Osteoblast (primary cell): ENCODE measurements around the gene XYLT1. TPM values are rescaled to one million over a fixed set of nuclear protein-coding genes. Genes with fewer than 3 reads are reported as not detected.

ENCODE experiments used
- DNase-seq: peaks from one replicate; pipeline ENCODE4 v3.0.0; 2011; ENCODE audit warnings: low spot score, mixed read lengths; ENCODE audit not compliant: insufficient read length; ENCODE audit errors: missing footprints
- H2AFZ ChIP-seq: 2 replicates; pipeline ENCODE4 v1.6.0; 2011; ENCODE audit warnings: mild to moderate bottlenecking, low read length
- H3K27ac ChIP-seq: 2 replicates; pipeline ENCODE4 v1.5.1; 2011; ENCODE audit warnings: mild to moderate bottlenecking, low read depth, low read length, moderate library complexity
- H3K27me3 ChIP-seq: 2 replicates; pipeline ENCODE4 v1.6.0; 2012; ENCODE audit warnings: mild to moderate bottlenecking, control low read depth, inconsistent platforms, low read length, moderate library complexity; ENCODE audit not compliant: insufficient read depth
- H3K36me3 ChIP-seq: 2 replicates; pipeline ENCODE4 v1.5.1; 2011; ENCODE audit warnings: mild to moderate bottlenecking, low read length, control low read depth, moderate library complexity; ENCODE audit not compliant: insufficient read depth
- H3K4me1 ChIP-seq: 2 replicates; pipeline ENCODE4 v1.5.1; 2011; ENCODE audit warnings: mild to moderate bottlenecking, low read length, control low read depth, moderate library complexity; ENCODE audit not compliant: insufficient read depth
- H3K4me2 ChIP-seq: 2 replicates; pipeline ENCODE4 v1.6.0; 2011; ENCODE audit warnings: mild to moderate bottlenecking, low read length; ENCODE audit not compliant: insufficient read depth
- H3K4me3 ChIP-seq: fragments of 200-600 bp; sonication (generic); 3 replicates; pipeline ENCODE4 v1.5.1; 2012; ENCODE audit warnings: mild to moderate bottlenecking, low read length, inconsistent platforms; ENCODE audit not compliant: insufficient read depth
- H3K79me2 ChIP-seq: 2 replicates; pipeline ENCODE4 v1.6.0; 2012; ENCODE audit warnings: mild to moderate bottlenecking, low read length, control low read depth, inconsistent platforms; ENCODE audit not compliant: insufficient read depth
- H3K9me3 ChIP-seq: 2 replicates; pipeline ENCODE4 v1.5.1; 2011; ENCODE audit warnings: low read depth, low read length, control low read depth
- H4K20me1 ChIP-seq: 2 replicates; pipeline ENCODE4 v1.6.0; 2012; ENCODE audit warnings: mild to moderate bottlenecking, low read length, control low read depth; ENCODE audit not compliant: insufficient read depth
- total RNA-seq: library from RNA; depleted of rRNA; stranded (reverse); fragments of >200 nt; gene quantifications from 2 replicates; pipeline ENCODE4 v1.2.3, GENCODE V29; 2012
- TF ChIP-seq, protein P1 (sequence below): IDR thresholded peaks from 2 replicates; pipeline ENCODE4 v1.5.1; 2011; ENCODE audit warnings: mild to moderate bottlenecking, low read depth, low read length, moderate library complexity; ENCODE audit errors: extremely low read depth

XYLT1 gene
- total RNA-seq, 1 donor: 43.4 TPM

DNA sequence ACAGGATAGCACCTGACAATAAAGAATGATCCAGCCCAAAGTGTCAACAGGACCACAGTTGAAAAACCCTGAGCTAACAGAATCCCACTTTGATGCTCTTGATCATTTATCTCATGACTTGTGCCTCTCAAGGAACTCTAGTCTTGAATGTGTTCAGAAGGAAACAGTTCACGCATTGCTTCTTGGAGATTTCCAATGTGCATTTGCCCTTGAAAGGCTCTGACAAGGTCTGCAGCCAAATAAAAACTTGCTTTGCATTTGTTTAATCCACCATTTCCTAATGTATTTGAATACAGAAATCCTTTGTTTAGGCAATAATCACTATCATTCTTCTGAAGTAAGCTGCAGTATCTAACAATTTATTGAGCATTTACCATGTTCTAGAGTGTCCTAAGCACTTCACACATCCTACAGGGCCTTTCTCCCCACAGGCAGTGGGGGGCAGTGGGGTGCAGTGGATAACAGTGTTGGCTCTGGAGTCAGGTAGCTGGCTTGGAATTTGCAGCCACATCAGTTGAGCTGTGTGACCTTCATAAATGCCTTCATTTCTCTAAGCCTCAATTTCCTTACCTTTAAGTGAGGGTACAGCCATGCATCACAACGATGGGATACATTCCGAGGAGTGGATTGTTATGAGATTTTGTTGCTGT is 239.7 kb downstream of the XYLT1 start:
- Histone ChIP-seq H3K4me3 (no peak overlapping the region), H3K9me3 (no peaks in the 10 kb centered on the region), H2AFZ (no peak overlapping the region), H3K4me2 (no peak overlapping the region), H3K36me3 (no peaks in the 10 kb centered on the region), H3K27ac (no peak overlapping the region), H4K20me1 (peaks cover 35% of the 10 kb centered on the region), H3K27me3 (no peaks in the 10 kb centered on the region), H3K4me1 (peaks cover 9% of the 10 kb centered on the region), H3K79me2 (peaks cover 5% of the 10 kb centered on the region)
- TF ChIP-seq, protein P1, sequence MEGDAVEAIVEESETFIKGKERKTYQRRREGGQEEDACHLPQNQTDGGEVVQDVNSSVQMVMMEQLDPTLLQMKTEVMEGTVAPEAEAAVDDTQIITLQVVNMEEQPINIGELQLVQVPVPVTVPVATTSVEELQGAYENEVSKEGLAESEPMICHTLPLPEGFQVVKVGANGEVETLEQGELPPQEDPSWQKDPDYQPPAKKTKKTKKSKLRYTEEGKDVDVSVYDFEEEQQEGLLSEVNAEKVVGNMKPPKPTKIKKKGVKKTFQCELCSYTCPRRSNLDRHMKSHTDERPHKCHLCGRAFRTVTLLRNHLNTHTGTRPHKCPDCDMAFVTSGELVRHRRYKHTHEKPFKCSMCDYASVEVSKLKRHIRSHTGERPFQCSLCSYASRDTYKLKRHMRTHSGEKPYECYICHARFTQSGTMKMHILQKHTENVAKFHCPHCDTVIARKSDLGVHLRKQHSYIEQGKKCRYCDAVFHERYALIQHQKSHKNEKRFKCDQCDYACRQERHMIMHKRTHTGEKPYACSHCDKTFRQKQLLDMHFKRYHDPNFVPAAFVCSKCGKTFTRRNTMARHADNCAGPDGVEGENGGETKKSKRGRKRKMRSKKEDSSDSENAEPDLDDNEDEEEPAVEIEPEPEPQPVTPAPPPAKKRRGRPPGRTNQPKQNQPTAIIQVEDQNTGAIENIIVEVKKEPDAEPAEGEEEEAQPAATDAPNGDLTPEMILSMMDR: no peak
- DNase-seq: no peak

GRCh38 chr16:17229766-17230165 is 241.0 kb downstream of the XYLT1 start:
- Histone ChIP-seq H4K20me1 (peaks cover 46% of the 10 kb centered on the region), H3K79me2 (peaks cover 5% of the 10 kb centered on the region), H3K4me1 (peaks cover 15% of the 10 kb centered on the region), H3K4me2 (no peak overlapping the region), H3K9me3 (no peaks in the 10 kb centered on the region), H3K4me3 (no peak overlapping the region), H3K27me3 (no peaks in the 10 kb centered on the region), H3K27ac (no peak overlapping the region), H3K36me3 (no peaks in the 10 kb centered on the region), H2AFZ (no peak overlapping the region)
- DNase-seq: no peak
- TF ChIP-seq, protein P1: no peak

GRCh38 chr16:17229131-17229530 is 241.6 kb downstream of the XYLT1 start:
- Histone ChIP-seq H3K79me2 (peaks cover 5% of the 10 kb centered on the region), H3K36me3 (no peaks in the 10 kb centered on the region), H3K27ac (no peak overlapping the region), H3K27me3 (no peaks in the 10 kb centered on the region), H4K20me1 (peaks cover 51% of the 10 kb centered on the region), H3K9me3 (no peaks in the 10 kb centered on the region), H3K4me1 (peaks cover 19% of the 10 kb centered on the region), H3K4me2 (no peak overlapping the region), H3K4me3 (no peak overlapping the region), H2AFZ (no peak overlapping the region)
- TF ChIP-seq, protein P1: no peak
- no peak for DNase-seq

- Histone ChIP-seq H3K4me3 (no peak overlapping the region), H2AFZ (no peak overlapping the region), H3K9me3 (no peaks in the 10 kb centered on the region), H3K79me2 (peaks cover 5% of the 10 kb centered on the region), H3K27ac (no peak overlapping the region), H3K27me3 (no peaks in the 10 kb centered on the region), H3K36me3 (no peaks in the 10 kb centered on the region), H3K4me2 (no peak overlapping the region), H3K4me1 (peaks cover 19% of the 10 kb centered on the region), H4K20me1 (peaks cover 51% of the 10 kb centered on the region)
- TF ChIP-seq, protein P1: no peak
- no peak for DNase-seq
These were observed 242.1 kb downstream of the XYLT1 start for GRCh38 chr16:17228708-17229055.
